Subcutaneous adipose tissue (tissue), 4 donors: ENCODE results near the gene ANAPC16. TPM values are rescaled to one million over a fixed set of nuclear protein-coding genes. Genes with fewer than 3 reads are reported as not detected.

ENCODE experiments used
- CTCF ChIP-seq: fragments of 450-650 bp; IDR thresholded peaks from one replicate; pipeline ENCODE4 v1.5.1; 2016; ENCODE audit warnings: low read depth, mild to moderate bottlenecking, control low read depth, antibody characterized with exemption, moderate library complexity
- total RNA-seq, 4 donors: library from RNA; depleted of rRNA; stranded (reverse); fragments of >200 nt; gene quantifications; one replicate each; pipeline ENCODE4 v1.1.0, GENCODE V29; 2016

The ANAPC16 gene
- total RNA-seq, 4 donors from 2014 or later = 80.4 to 130 (median 110) TPM

GRCh38 chr10:72174297-72174662 is 41.5 kb upstream of the ANAPC16 start:
- TF ChIP-seq CTCF = no peak

GRCh38 chr10:72175149-72175548 is 40.7 kb upstream of the ANAPC16 start:
- TF ChIP-seq CTCF = no peak

- no peak for TF ChIP-seq CTCF
Observed at GRCh38 chr10:72176701-72177100, 39.1 kb upstream of the ANAPC16 start.

DNA sequence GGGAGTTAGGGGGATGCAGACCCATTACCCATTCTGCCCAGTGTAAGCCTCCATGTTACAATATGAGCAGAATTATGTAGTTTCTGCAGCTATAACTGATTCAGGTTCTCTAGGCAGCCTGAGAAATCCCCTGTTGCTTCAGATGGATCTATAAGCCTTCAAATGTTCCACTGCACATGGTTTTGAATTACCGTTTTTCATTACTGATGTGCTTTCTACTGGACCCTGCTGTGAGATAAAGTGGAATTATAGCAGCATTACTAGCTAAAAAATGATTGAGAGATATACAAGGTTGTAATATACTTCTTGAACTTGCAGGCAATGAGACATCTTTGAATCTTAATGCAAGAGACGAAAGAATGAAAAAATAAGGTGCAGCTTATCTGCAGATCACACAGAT is 38.4 kb upstream of the ANAPC16 start:
- no peak for TF ChIP-seq CTCF

- no peak for TF ChIP-seq CTCF
Observed at GRCh38 chr10:72184156-72184555, 31.7 kb upstream of the ANAPC16 start.

DNA sequence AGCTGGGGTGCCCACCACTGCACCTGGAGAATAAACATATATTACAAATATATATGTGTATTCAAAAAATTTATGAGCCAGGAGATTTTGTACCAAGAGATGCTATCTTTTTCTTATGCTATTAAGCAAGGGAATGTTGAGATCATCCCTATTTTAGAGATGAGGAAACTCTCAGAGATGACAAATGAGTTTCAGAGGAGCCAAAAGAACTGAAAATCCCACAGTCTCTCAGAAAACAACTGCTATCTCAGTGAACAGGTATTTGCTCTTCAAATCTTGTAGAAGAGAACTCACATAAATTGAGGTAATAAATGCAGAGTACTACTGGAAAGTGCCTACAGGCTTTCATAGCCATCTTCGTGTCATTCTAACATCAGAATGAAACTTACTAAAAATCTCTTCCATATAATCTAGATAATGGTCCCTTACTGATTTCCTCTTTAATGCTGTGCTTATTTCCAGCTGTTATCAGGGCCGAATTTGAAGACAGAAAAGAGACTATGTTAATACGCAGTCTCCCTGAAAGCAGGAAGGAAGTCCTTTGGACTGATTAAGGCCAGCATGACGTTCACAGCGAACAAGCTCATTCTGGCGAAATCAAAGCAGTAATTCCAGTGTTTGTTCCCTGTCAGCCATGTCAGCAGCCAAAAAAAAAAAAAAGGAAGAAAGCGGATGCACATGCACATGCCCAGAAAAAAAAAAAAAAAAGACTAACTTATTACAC is 29.4 kb upstream of the ANAPC16 start:
- TF ChIP-seq CTCF = no peak

DNA sequence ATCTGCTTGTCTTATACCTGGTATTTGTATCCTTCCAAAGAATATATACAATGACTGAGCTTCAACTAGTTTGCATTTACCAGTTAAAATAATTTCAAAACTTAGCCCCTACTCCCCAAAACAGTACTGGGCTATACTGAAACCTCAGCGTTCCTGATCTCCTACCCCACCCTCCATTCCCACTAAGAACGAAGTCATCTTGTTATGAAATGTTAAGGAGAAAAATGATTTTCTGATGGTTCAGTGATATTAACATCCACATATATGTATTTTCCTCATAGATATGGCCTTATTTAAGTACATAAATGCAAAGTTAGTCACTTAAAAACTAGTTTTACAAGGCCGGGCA is 28.9 kb upstream of the ANAPC16 start:
- no peak for TF ChIP-seq CTCF
